Measurements from ENCODE around the gene ANGPT4. TPM values are rescaled to one million over a fixed set of nuclear protein-coding genes. Genes with fewer than 3 reads are reported as not detected.

ANGPT4 gene
- total RNA-seq, 2 experiments from 2014 or later = not detected

- H3K27me3 Mint-ChIP-seq = peaks cover 34% of the 10 kb centered on the region
- intact Hi-C loops (cut with DNase I, micrococcal nuclease) = no loop called here
- Histone ChIP-seq H3K9me3 (ENCODE audit: control insufficient read depth in 1 of 2, insufficient read depth in 1 of 2, low read length in 2 of 2) (no peaks in the 10 kb centered on the region), H3K27ac (ENCODE audit: low read depth in 1 of 2, low read length in 2 of 2) (no peak overlapping the region), H3K4me1 (ENCODE audit: insufficient read depth, low read length) (no peaks in the 10 kb centered on the region), H3K27me3 (ENCODE audit: control insufficient read depth in 1 of 2, insufficient read depth in 2 of 2, low read length in 2 of 2) (peaks cover 0 to 10% of the 10 kb centered on the region in 2 experiments), H3K4me3 (ENCODE audit: low read length) (no peak overlapping the region), H3K36me3 (ENCODE audit: insufficient read depth, low read length) (no peaks in the 10 kb centered on the region)
- no peak for TF ChIP-seq CTCF (IDR thresholded peaks at IDR 0.05)
- POLR2A ChIA-PET = no interaction called here
- DNase-seq = no peak
- H3K4me1 Mint-ChIP-seq (ENCODE audit: low read depth) = no peaks in the 10 kb centered on the region
- no peak overlapping the region for H3K4me3 Mint-ChIP-seq
- no peak for ATAC-seq (ENCODE audit: poor library complexity)
- H3K9me3 Mint-ChIP-seq = no peaks in the 10 kb centered on the region
- CTCF ChIA-PET = no interaction called here
- H3K36me3 Mint-ChIP-seq (ENCODE audit: low read depth) = no peaks in the 10 kb centered on the region
- no peak overlapping the region for H3K27ac Mint-ChIP-seq
These were observed 30.7 kb upstream of the ANGPT4 start for GRCh38 chr20:946826-947225.

- ChIA-PET POLR2A (no interaction called here), CTCF (no interaction called here)
- intact Hi-C loops (cut with DNase I, micrococcal nuclease) = no loop called here
- Mint-ChIP-seq H3K27me3 (peaks cover 27% of the 10 kb centered on the region), H3K36me3 (ENCODE audit: low read depth) (no peaks in the 10 kb centered on the region), H3K4me3 (no peak overlapping the region), H3K27ac (no peak overlapping the region), H3K4me1 (ENCODE audit: low read depth) (no peaks in the 10 kb centered on the region), H3K9me3 (no peaks in the 10 kb centered on the region)
- no peak overlapping the region for H3K27ac ChIP-seq (ENCODE audit: low read depth in 1 of 2, low read length in 2 of 2)
- no peak for TF ChIP-seq CTCF (IDR thresholded peaks at IDR 0.05)
- DNase-seq = no peak
- H3K4me1 ChIP-seq (ENCODE audit: insufficient read depth, low read length) = no peaks in the 10 kb centered on the region
- H3K4me3 ChIP-seq (ENCODE audit: low read length) = no peak overlapping the region
- H3K9me3 ChIP-seq (ENCODE audit: control insufficient read depth in 1 of 2, insufficient read depth in 1 of 2, low read length in 2 of 2) = no peaks in the 10 kb centered on the region
- no peaks in the 10 kb centered on the region for H3K36me3 ChIP-seq (ENCODE audit: insufficient read depth, low read length)
- no peak for ATAC-seq (ENCODE audit: poor library complexity)
- peaks cover 0 to 10% of the 10 kb centered on the region in 2 experiments for H3K27me3 ChIP-seq (ENCODE audit: control insufficient read depth in 1 of 2, insufficient read depth in 2 of 2, low read length in 2 of 2)
These were observed 29.7 kb upstream of the ANGPT4 start for GRCh38 chr20:945841-946240.

GRCh38 chr20:944774-945410, 28.8 kb upstream of the ANGPT4 start:
- no peak overlapping the region for H3K27ac ChIP-seq (ENCODE audit: low read depth in 1 of 2, low read length in 2 of 2)

More at GRCh38 chr20:944774-945410, 28.8 kb upstream of the ANGPT4 start:
- ChIA-PET CTCF (no interaction called here), POLR2A (no interaction called here)
- Histone ChIP-seq H3K27me3 (ENCODE audit: control insufficient read depth in 1 of 2, insufficient read depth in 2 of 2, low read length in 2 of 2) (peaks cover 4 to 10% of the 10 kb centered on the region in 2 experiments), H3K4me1 (ENCODE audit: insufficient read depth, low read length) (no peaks in the 10 kb centered on the region), H3K36me3 (ENCODE audit: insufficient read depth, low read length) (no peaks in the 10 kb centered on the region), H3K9me3 (ENCODE audit: control insufficient read depth in 1 of 2, insufficient read depth in 1 of 2, low read length in 2 of 2) (no peaks in the 10 kb centered on the region), H3K4me3 (ENCODE audit: low read length) (no peak overlapping the region)
- ATAC-seq (ENCODE audit: poor library complexity) = no peak
- intact Hi-C loops (cut with DNase I, micrococcal nuclease) = no loop called here
- TF ChIP-seq CTCF (IDR thresholded peaks at IDR 0.05) = no peak
- no peak overlapping the region for H3K4me3 Mint-ChIP-seq
- H3K36me3 Mint-ChIP-seq (ENCODE audit: low read depth) = no peaks in the 10 kb centered on the region
- H3K4me1 Mint-ChIP-seq (ENCODE audit: low read depth) = no peaks in the 10 kb centered on the region
- H3K27ac Mint-ChIP-seq = no peak overlapping the region
- no peak for DNase-seq
- no peaks in the 10 kb centered on the region for H3K9me3 Mint-ChIP-seq
- peaks cover 20% of the 10 kb centered on the region for H3K27me3 Mint-ChIP-seq

Data from CD4-positive, alpha-beta T cell (primary cell).